Islet of Langerhans (tissue), 1 donor: ENCODE data around the gene STMN3.
"Not testable (repeated sequence)": the region's sequence is repeated elsewhere in the genome, so short reads cannot be mapped to it uniquely, and the experiment has no call there.

Experiments used
- FAIRE-seq: peaks from one replicate; lab custom pipeline; 2011; peaks lifted over from hg19 to GRCh38; lab: Jason Lieb, UNC

STMN3 gene

GRCh38 chr20:63635431-63636141, 17.6 kb downstream of the STMN3 start:
- FAIRE-seq, result no peak

- FAIRE-seq, result no peak
Measured at GRCh38 chr20:63633732-63634131, 19.5 kb downstream of the STMN3 start.

GRCh38 chr20:63631426-63631825, 21.8 kb downstream of the STMN3 start:
- not testable (repeated sequence) for FAIRE-seq

- not testable (repeated sequence) for FAIRE-seq
Measured at GRCh38 chr20:63630956-63631355, 22.3 kb downstream of the STMN3 start.

- no peak for FAIRE-seq
Measured at GRCh38 chr20:63628246-63628975, 24.8 kb downstream of the STMN3 start.

GRCh38 chr20:63627751-63628245, 25.4 kb downstream of the STMN3 start:
- FAIRE-seq, result no peak

GRCh38 chr20:63627129-63627750, 26.0 kb downstream of the STMN3 start:
- FAIRE-seq, result no peak

- no peak for FAIRE-seq
Measured at GRCh38 chr20:63626424-63627128, 26.6 kb downstream of the STMN3 start, which contains the start of gene GMEB2. Gene GMEB2, minus strand, starts transcription at chr20:63627101. Its CDS starts 7,704 bp downstream, at chr20:63619397.

- no peak for FAIRE-seq
Measured at GRCh38 chr20:63625771-63626423, 27.3 kb downstream of the STMN3 start.

- FAIRE-seq, result no peak
Measured at GRCh38 chr20:63624486-63624885, 28.7 kb downstream of the STMN3 start.

GRCh38 chr20:63622732-63623131, 30.5 kb downstream of the STMN3 start:
- FAIRE-seq, result no peak

- no peak for FAIRE-seq
Measured at GRCh38 chr20:63622096-63622495, 31.1 kb downstream of the STMN3 start.

GRCh38 chr20:63620991-63621390, 32.2 kb downstream of the STMN3 start:
- FAIRE-seq, result no peak

GRCh38 chr20:63619505-63619904, 33.7 kb downstream of the STMN3 start:
- FAIRE-seq, result no peak

GRCh38 chr20:63619086-63619485, 34.1 kb downstream of the STMN3 start:
- no peak for FAIRE-seq

GRCh38 chr20:63618291-63618980, 34.8 kb downstream of the STMN3 start:
- FAIRE-seq, result no peak

GRCh38 chr20:63617876-63618265, 35.4 kb downstream of the STMN3 start:
- FAIRE-seq, result no peak

- no peak for FAIRE-seq
Measured at GRCh38 chr20:63617092-63617875, 35.9 kb downstream of the STMN3 start.

- FAIRE-seq, result not testable (repeated sequence)
Measured at GRCh38 chr20:63613863-63614594, 39.2 kb downstream of the STMN3 start.
